HEK293 (cell line): Measurements from ENCODE around the gene SLC39A3.

Source experiments
- ELK4 ChIP-seq: IDR thresholded peaks from 2 replicates; pipeline ENCODE4 v1.6.1; 2011; ENCODE audit warnings: mild to moderate bottlenecking, low read depth, low read length, borderline replicate concordance
- HOXA7 ChIP-seq: sonication (generic); formaldehyde crosslinking; IDR thresholded peaks from 2 replicates; pipeline ENCODE4 v1.8.1; 2022; ENCODE audit warnings: missing genetic modification reagents, borderline replicate concordance
- KLF7 ChIP-seq: fragments of 450-650 bp; formaldehyde crosslinking; IDR thresholded peaks from 2 replicates; pipeline ENCODE4 v1.5.1; 2016; ENCODE audit warnings: missing biosample characterization, missing genetic modification characterization, borderline replicate concordance
- KLF9 ChIP-seq: fragments of 450-650 bp; formaldehyde crosslinking; IDR thresholded peaks from 2 replicates; pipeline ENCODE4 v1.5.1; 2016; ENCODE audit warnings: missing biosample characterization, missing genetic modification characterization, low read depth
- MEIS1 ChIP-seq: sonication (generic); formaldehyde crosslinking; IDR thresholded peaks from 2 replicates; pipeline ENCODE4 v1.8.1; 2022; ENCODE audit warnings: missing genetic modification reagents, mild to moderate bottlenecking, borderline replicate concordance
- TRIM28 ChIP-seq: IDR thresholded peaks from 2 replicates; pipeline ENCODE4 v1.6.1; 2011; ENCODE audit warnings: low read length, control low read depth, borderline replicate concordance
- YY2 ChIP-seq: fragments of 450-650 bp; formaldehyde crosslinking; IDR thresholded peaks from 2 replicates; pipeline ENCODE4 v1.5.1; 2016; ENCODE audit warnings: missing biosample characterization, missing genetic modification characterization
- ZBTB1 ChIP-seq: fragments of 450-650 bp; formaldehyde crosslinking; IDR thresholded peaks from 2 replicates; pipeline ENCODE4 v1.5.1; 2016; ENCODE audit warnings: missing biosample characterization, missing genetic modification characterization
- ZBTB17 ChIP-seq: fragments of 450-650 bp; formaldehyde crosslinking; IDR thresholded peaks from 2 replicates; pipeline ENCODE4 v1.5.1; 2016; ENCODE audit warnings: missing biosample characterization, missing genetic modification characterization
- ZBTB48 ChIP-seq: fragments of 450-650 bp; formaldehyde crosslinking; IDR thresholded peaks from 2 replicates; pipeline ENCODE4 v1.5.1; 2016; ENCODE audit warnings: missing biosample characterization, missing genetic modification characterization
- ZFHX2 ChIP-seq: fragments of 450-650 bp; formaldehyde crosslinking; conservative IDR thresholded peaks from 2 replicates; pipeline ENCODE4 v1.5.1; 2016; ENCODE audit warnings: missing biosample characterization, missing genetic modification characterization
- ZNF175 ChIP-seq: fragments of 450-650 bp; formaldehyde crosslinking; IDR thresholded peaks from 2 replicates; pipeline ENCODE4 v1.5.1; 2016; ENCODE audit warnings: missing biosample characterization, missing genetic modification characterization
- ZNF221 ChIP-seq: fragments of 450-650 bp; formaldehyde crosslinking; IDR thresholded peaks from 2 replicates; pipeline ENCODE4 v1.5.1; 2017; ENCODE audit warnings: missing biosample characterization, missing genetic modification characterization, borderline replicate concordance
- ZNF239 ChIP-seq: fragments of 450-650 bp; formaldehyde crosslinking; IDR thresholded peaks from 2 replicates; pipeline ENCODE4 v1.5.1; 2016; ENCODE audit warnings: missing biosample characterization, missing genetic modification characterization
- ZNF266 ChIP-seq: fragments of 450-650 bp; formaldehyde crosslinking; IDR thresholded peaks from 2 replicates; pipeline ENCODE4 v1.5.1; 2016; ENCODE audit warnings: missing biosample characterization, missing genetic modification characterization, low read depth
- ZNF350 ChIP-seq: fragments of 450-650 bp; formaldehyde crosslinking; IDR thresholded peaks from 2 replicates; pipeline ENCODE4 v1.5.0; 2017; ENCODE audit warnings: missing biosample characterization, mild to moderate bottlenecking, missing genetic modification characterization
- ZNF473 ChIP-seq: fragments of 450-650 bp; formaldehyde crosslinking; IDR thresholded peaks from 2 replicates; pipeline ENCODE4 v1.5.1; 2017; ENCODE audit warnings: missing biosample characterization, missing genetic modification characterization
- ZNF548 ChIP-seq: fragments of 450-650 bp; formaldehyde crosslinking; IDR thresholded peaks from 2 replicates; pipeline ENCODE4 v1.5.1; 2016; ENCODE audit warnings: missing biosample characterization, missing genetic modification characterization
- ZNF549 ChIP-seq: fragments of 450-650 bp; IDR thresholded peaks from 2 replicates; pipeline ENCODE4 v1.5.1; 2018; ENCODE audit warnings: missing biosample characterization, missing genetic modification characterization, mild to moderate bottlenecking, inconsistent platforms, moderate library complexity
- ZNF555 ChIP-seq: fragments of 450-650 bp; formaldehyde crosslinking; conservative IDR thresholded peaks from 2 replicates; pipeline ENCODE4 v1.5.1; 2017; ENCODE audit warnings: missing biosample characterization, mild to moderate bottlenecking, missing genetic modification characterization, inconsistent platforms
- ZNF561 ChIP-seq: fragments of 450-650 bp; IDR thresholded peaks from 2 replicates; pipeline ENCODE4 v1.5.1; 2018; ENCODE audit warnings: missing biosample characterization, missing genetic modification characterization, borderline replicate concordance
- ZNF580 ChIP-seq: fragments of 450-650 bp; formaldehyde crosslinking; IDR thresholded peaks from 2 replicates; pipeline ENCODE4 v1.5.1; 2016; ENCODE audit warnings: missing biosample characterization, missing genetic modification characterization
- ZNF585B ChIP-seq: fragments of 450-650 bp; formaldehyde crosslinking; IDR thresholded peaks from 2 replicates; pipeline ENCODE4 v1.5.1; 2016; ENCODE audit warnings: missing biosample characterization, missing genetic modification characterization
- ZNF610 ChIP-seq: fragments of 450-650 bp; formaldehyde crosslinking; IDR thresholded peaks from 2 replicates; pipeline ENCODE4 v1.5.1; 2016; ENCODE audit warnings: missing biosample characterization, missing genetic modification characterization, borderline replicate concordance
- ZNF658 ChIP-seq: fragments of 450-650 bp; formaldehyde crosslinking; IDR thresholded peaks from 2 replicates; pipeline ENCODE4; 2016; ENCODE audit warnings: missing biosample characterization, missing genetic modification characterization
- ZNF701 ChIP-seq: fragments of 450-650 bp; formaldehyde crosslinking; IDR thresholded peaks from 2 replicates; pipeline ENCODE4 v1.5.1; 2016; ENCODE audit warnings: missing biosample characterization, missing genetic modification characterization
- ZNF707 ChIP-seq: fragments of 450-650 bp; formaldehyde crosslinking; IDR thresholded peaks from 2 replicates; pipeline ENCODE4 v1.5.1; 2016; ENCODE audit warnings: missing biosample characterization, missing genetic modification characterization
- ZNF76 ChIP-seq: fragments of 450-650 bp; formaldehyde crosslinking; IDR thresholded peaks from 2 replicates; pipeline ENCODE4; 2016; ENCODE audit warnings: low read depth, missing biosample characterization, missing genetic modification characterization, borderline replicate concordance
- ZNF785 ChIP-seq: fragments of 450-650 bp; formaldehyde crosslinking; IDR thresholded peaks from 2 replicates; pipeline ENCODE4 v1.5.1; 2016; ENCODE audit warnings: missing biosample characterization, missing genetic modification characterization
- ZNF830 ChIP-seq: fragments of 450-650 bp; IDR thresholded peaks from 2 replicates; pipeline ENCODE4 v1.5.0; 2018; ENCODE audit warnings: missing biosample characterization, missing genetic modification characterization, low read depth, mild to moderate bottlenecking, moderate library complexity
- TF ChIP-seq, protein P1 (sequence below): fragments of 450-650 bp; formaldehyde crosslinking; conservative IDR thresholded peaks from 2 replicates; pipeline ENCODE4 v1.5.1; 2016; ENCODE audit warnings: low read depth, missing biosample characterization, missing genetic modification characterization
- TF ChIP-seq, protein P2 (sequence below): fragments of 450-650 bp; formaldehyde crosslinking; IDR thresholded peaks from 2 replicates; pipeline ENCODE4 v1.5.1; 2016; ENCODE audit warnings: missing biosample characterization, missing genetic modification characterization
- TF ChIP-seq, protein P3 (sequence below): fragments of 450-650 bp; formaldehyde crosslinking; IDR thresholded peaks from 2 replicates; pipeline ENCODE4 v1.5.1; 2016; ENCODE audit warnings: missing biosample characterization, missing genetic modification characterization

SLC39A3 gene

GRCh38 chr19:2739602-2740313, at the start of gene SLC39A3 (continued):
- TF ChIP-seq, protein P1, sequence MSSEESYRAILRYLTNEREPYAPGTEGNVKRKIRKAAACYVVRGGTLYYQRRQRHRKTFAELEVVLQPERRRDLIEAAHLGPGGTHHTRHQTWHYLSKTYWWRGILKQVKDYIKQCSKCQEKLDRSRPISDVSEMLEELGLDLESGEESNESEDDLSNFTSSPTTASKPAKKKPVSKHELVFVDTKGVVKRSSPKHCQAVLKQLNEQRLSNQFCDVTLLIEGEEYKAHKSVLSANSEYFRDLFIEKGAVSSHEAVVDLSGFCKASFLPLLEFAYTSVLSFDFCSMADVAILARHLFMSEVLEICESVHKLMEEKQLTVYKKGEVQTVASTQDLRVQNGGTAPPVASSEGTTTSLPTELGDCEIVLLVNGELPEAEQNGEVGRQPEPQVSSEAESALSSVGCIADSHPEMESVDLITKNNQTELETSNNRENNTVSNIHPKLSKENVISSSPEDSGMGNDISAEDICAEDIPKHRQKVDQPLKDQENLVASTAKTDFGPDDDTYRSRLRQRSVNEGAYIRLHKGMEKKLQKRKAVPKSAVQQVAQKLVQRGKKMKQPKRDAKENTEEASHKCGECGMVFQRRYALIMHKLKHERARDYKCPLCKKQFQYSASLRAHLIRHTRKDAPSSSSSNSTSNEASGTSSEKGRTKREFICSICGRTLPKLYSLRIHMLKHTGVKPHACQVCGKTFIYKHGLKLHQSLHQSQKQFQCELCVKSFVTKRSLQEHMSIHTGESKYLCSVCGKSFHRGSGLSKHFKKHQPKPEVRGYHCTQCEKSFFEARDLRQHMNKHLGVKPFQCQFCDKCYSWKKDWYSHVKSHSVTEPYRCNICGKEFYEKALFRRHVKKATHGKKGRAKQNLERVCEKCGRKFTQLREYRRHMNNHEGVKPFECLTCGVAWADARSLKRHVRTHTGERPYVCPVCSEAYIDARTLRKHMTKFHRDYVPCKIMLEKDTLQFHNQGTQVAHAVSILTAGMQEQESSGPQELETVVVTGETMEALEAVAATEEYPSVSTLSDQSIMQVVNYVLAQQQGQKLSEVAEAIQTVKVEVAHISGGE, result peak; percentile 100
- TF ChIP-seq ZNF549 (tag by site-specific recombination) (no peak), ZNF707 (tag by site-specific recombination) (no peak), ZNF658 (tag by site-specific recombination) (no peak), ZNF555 (tag by site-specific recombination) (no peak), ZNF221 (peak; percentile 85; the same call in 1 of the 2 replicates), ZNF830 (no peak), ELK4 (no peak), ZNF175 (no peak), ZNF266 (tag by site-specific recombination) (no peak), ZNF561 (peak; percentile 83; the same call in 1 of the 2 replicates), ZNF701 (no peak), ZNF76 (tag by site-specific recombination) (peak; percentile 87), MEIS1 (CRISPR knock-in tag) (no peak), KLF9 (no peak), ZBTB48 (tag by site-specific recombination) (no peak), HOXA7 (CRISPR knock-in tag) (no peak), TRIM28 (peak; percentile 60; the same call in 1 of the 2 replicates), ZNF473 (no peak), ZFHX2 (tag by site-specific recombination) (0 out of 2 replicates have a peak, but pooled peaks have one; percentile 16), ZNF785 (tag by site-specific recombination) (no peak), ZNF548 (tag by site-specific recombination) (no peak), ZNF350 (tag by site-specific recombination) (no peak), ZNF610 (tag by site-specific recombination) (peak; percentile 92), ZBTB1 (no peak), ZNF585B (tag by site-specific recombination) (no peak), KLF7 (tag by site-specific recombination) (peak; percentile 86), YY2 (tag by site-specific recombination) (peak; percentile 71; the same call in 1 of the 2 replicates), ZNF239 (tag by site-specific recombination) (no peak), ZBTB17 (tag by site-specific recombination) (peak; percentile 67), ZNF580 (tag by site-specific recombination) (peak; percentile 97)
- TF ChIP-seq, protein P2, sequence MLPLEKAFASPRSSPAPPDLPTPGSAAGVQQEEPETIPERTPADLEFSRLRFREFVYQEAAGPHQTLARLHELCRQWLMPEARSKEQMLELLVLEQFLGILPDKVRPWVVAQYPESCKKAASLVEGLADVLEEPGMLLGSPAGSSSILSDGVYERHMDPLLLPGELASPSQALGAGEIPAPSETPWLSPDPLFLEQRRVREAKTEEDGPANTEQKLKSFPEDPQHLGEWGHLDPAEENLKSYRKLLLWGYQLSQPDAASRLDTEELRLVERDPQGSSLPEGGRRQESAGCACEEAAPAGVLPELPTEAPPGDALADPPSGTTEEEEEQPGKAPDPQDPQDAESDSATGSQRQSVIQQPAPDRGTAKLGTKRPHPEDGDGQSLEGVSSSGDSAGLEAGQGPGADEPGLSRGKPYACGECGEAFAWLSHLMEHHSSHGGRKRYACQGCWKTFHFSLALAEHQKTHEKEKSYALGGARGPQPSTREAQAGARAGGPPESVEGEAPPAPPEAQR (tag by site-specific recombination), result peak; percentile 69; the same call in 1 of the 2 replicates
- TF ChIP-seq, protein P3, sequence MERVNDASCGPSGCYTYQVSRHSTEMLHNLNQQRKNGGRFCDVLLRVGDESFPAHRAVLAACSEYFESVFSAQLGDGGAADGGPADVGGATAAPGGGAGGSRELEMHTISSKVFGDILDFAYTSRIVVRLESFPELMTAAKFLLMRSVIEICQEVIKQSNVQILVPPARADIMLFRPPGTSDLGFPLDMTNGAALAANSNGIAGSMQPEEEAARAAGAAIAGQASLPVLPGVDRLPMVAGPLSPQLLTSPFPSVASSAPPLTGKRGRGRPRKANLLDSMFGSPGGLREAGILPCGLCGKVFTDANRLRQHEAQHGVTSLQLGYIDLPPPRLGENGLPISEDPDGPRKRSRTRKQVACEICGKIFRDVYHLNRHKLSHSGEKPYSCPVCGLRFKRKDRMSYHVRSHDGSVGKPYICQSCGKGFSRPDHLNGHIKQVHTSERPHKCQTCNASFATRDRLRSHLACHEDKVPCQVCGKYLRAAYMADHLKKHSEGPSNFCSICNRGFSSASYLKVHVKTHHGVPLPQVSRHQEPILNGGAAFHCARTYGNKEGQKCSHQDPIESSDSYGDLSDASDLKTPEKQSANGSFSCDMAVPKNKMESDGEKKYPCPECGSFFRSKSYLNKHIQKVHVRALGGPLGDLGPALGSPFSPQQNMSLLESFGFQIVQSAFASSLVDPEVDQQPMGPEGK (tag by site-specific recombination), result peak; percentile 51; the same call in 1 of the 2 replicates
